Activated naive CD8-positive, alpha-beta T cell treated with anti-CD3 and anti-CD28 coated beads, Interleukin-2, amount 50 U/mL, for 24 hours (primary cell): Measurements from ENCODE around the gene ACSL1.
A peak's percentile ranks its signal among the peaks of the same experiment; 100 is the strongest.
"Not testable (repeated sequence)": the region's sequence is repeated elsewhere in the genome, so short reads cannot be mapped to it uniquely, and the experiment has no call there.

Experiments used
- ATAC-seq: fragments of 150-1000 bp; cut with Tn5 transposase; one replicate; pipeline ENCODE4 v1.10.0; 2021
- DNase-seq: peaks from one replicate; pipeline ENCODE4 v3.0.0; 2021
- H3K27ac Mint-ChIP-seq: one replicate; pipeline ENCODE4 v1.8.0; 2021; ENCODE audit warnings: mild to moderate bottlenecking, mixed read lengths
- H3K27me3 Mint-ChIP-seq: one replicate; pipeline ENCODE4 v1.8.0; 2021; ENCODE audit warnings: mixed read lengths
- H3K36me3 Mint-ChIP-seq: one replicate; pipeline ENCODE4 v1.8.0; 2021; ENCODE audit warnings: low read depth, mixed read lengths
- H3K4me1 Mint-ChIP-seq: one replicate; pipeline ENCODE4 v1.8.0; 2021; ENCODE audit warnings: mixed read lengths
- H3K4me3 Mint-ChIP-seq: one replicate; pipeline ENCODE4 v1.8.0; 2021; ENCODE audit warnings: mild to moderate bottlenecking, moderate library complexity, mixed read lengths
- H3K9me3 Mint-ChIP-seq: one replicate; pipeline ENCODE4 v1.8.0; 2021; ENCODE audit warnings: mixed read lengths

Gene ACSL1

DNA sequence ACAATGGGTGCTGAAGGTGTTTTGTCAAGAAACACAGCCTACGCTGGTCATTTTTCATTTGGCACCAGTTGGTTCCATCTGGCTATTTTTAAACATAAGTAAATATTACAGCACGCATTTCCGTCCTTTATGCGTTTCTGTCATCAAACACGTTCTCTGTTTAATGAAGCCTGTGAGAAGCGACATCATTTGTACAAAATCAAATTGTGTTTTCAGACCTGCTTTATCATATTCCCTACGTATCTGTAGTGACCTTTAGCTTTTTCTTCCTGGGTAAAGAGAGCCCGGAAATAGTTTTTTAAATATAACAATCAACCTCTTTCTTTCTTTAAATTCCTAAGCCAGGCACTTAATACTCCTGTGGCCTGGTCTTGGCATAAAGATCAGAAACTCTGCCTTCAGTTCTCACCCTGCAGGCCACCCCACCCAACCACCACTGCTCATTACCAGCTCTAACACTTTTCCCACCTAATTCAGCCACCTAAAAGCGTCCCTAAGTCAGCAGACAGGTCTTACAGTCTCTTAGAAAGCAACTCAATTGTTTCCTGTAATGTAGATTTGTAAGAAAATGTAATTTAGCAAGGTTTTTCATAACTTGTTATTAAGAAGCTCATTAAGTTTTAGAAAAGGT, 30.4 kb downstream of the ACSL1 start:
- no peaks in the 10 kb centered on the region for H3K27me3 Mint-ChIP-seq
- no peak overlapping the region for H3K4me3 Mint-ChIP-seq
- no peak for ATAC-seq
- no peaks in the 10 kb centered on the region for H3K9me3 Mint-ChIP-seq
- H3K27ac Mint-ChIP-seq: no peak overlapping the region
- H3K36me3 Mint-ChIP-seq: peaks cover 18% of the 10 kb centered on the region
- H3K4me1 Mint-ChIP-seq: peaks cover 33% of the 10 kb centered on the region
- no peak for DNase-seq

GRCh38 chr4:184794470-184794869, 31.3 kb downstream of the ACSL1 start:
- Mint-ChIP-seq H3K27ac (no peak overlapping the region), H3K9me3 (no peaks in the 10 kb centered on the region), H3K36me3 (peaks cover 18% of the 10 kb centered on the region), H3K4me3 (no peak overlapping the region), H3K27me3 (no peaks in the 10 kb centered on the region), H3K4me1 (peaks cover 33% of the 10 kb centered on the region)
- ATAC-seq (no peak), DNase-seq (no peak)

DNA sequence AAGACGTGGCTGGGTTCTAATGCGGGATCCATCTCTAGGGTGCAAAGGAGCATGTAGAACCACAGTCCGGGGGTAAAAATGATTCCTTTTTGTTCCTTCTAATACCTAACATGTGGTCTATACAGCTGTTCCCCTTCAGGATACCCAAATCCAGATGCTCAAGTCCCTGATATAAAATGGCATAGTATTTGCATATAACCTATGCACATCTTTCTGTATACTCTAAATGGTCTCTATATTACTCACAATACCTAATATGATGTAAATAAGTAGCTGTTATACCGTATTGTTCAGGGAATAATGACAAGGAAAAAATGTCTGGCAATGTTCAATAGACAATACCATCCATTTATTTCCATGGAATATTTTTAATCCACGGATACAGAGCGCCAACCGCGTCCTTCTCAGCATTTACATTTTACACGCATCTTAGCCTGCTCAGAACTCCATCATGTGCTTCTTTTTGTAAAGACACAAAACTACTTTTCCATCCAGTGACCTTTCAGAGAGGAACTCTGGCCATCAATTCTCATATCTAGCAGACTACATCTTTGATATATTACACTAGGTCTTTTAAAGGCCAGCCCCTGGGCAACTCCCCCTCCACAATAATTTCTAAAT, 31.9 kb downstream of the ACSL1 start:
- Mint-ChIP-seq H3K27ac (peak overlapping the region; percentile 47), H3K27me3 (no peaks in the 10 kb centered on the region), H3K4me3 (no peak overlapping the region), H3K4me1 (peaks cover 33% of the 10 kb centered on the region), H3K9me3 (no peaks in the 10 kb centered on the region), H3K36me3 (peaks cover 20% of the 10 kb centered on the region)
- no peak for ATAC-seq
- DNase-seq: no peak

DNA sequence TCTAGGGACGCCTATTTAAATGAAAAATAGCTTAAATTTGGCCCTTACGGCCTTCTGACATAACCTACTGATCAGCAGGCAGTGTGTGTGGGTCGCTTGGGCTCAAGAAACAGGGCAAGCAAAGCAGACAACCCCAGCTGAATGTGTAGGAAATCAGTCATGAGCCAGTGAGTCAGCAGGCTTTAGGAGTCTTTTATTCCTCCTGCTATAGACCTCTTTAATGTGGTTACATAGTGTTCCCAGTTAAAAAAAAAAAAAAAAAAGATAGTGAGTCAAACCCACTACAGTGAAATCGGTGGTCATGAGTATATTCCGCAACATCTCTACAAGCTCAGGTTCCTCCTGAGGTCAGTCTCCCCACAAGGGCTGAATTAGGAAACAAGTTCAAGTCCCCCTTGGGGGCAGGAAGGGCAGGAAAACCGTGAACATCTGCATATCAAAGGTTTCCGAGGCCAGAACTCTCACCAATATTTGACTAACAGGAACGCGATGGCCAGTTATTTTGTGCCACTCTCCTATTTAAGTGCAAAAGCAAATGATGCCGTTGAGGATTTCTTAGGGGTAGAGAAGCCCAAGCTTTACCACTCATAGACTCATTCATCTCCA, 32.7 kb downstream of the ACSL1 start:
- Mint-ChIP-seq H3K36me3 (peaks cover 17% of the 10 kb centered on the region), H3K4me1 (peaks cover 33% of the 10 kb centered on the region), H3K27me3 (no peaks in the 10 kb centered on the region), H3K4me3 (peak overlapping the region; percentile 57), H3K27ac (peak overlapping the region; percentile 83), H3K9me3 (no peaks in the 10 kb centered on the region)
- ATAC-seq: peak; percentile 98
- DNase-seq: peak; percentile 49

DNA sequence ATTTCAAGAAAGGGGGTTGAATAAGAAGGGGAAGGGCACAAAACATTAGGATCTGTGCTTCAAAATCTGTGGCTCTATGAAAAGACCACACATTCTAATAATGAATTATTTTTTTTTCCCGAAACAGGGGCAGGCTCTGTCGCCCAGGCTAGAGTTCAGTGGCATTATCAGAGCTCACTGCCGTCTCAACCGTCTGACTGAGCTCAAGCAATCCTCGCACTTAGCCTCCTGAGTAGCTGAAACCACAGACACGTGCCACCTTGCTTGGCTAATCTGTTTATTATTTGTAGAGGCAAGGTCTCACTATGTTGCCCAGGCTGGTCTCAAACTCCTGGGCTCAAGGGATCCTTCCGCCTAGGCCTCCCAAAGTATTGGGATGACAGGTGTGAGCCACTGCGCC, 33.4 kb downstream of the ACSL1 start:
- H3K4me3 Mint-ChIP-seq: no peak overlapping the region
- H3K36me3 Mint-ChIP-seq: peaks cover 20% of the 10 kb centered on the region
- no peak for ATAC-seq
- no peaks in the 10 kb centered on the region for H3K9me3 Mint-ChIP-seq
- peaks cover 33% of the 10 kb centered on the region for H3K4me1 Mint-ChIP-seq
- H3K27ac Mint-ChIP-seq: peak overlapping the region; percentile 63
- no peak for DNase-seq
- H3K27me3 Mint-ChIP-seq: no peaks in the 10 kb centered on the region

GRCh38 chr4:184790826-184791225, 34.9 kb downstream of the ACSL1 start:
- no peak for DNase-seq
- no peak overlapping the region for H3K27ac Mint-ChIP-seq
- no peaks in the 10 kb centered on the region for H3K9me3 Mint-ChIP-seq
- H3K27me3 Mint-ChIP-seq: no peaks in the 10 kb centered on the region
- no peak overlapping the region for H3K4me3 Mint-ChIP-seq
- peaks cover 33% of the 10 kb centered on the region for H3K4me1 Mint-ChIP-seq
- H3K36me3 Mint-ChIP-seq: peaks cover 27% of the 10 kb centered on the region
- ATAC-seq: no peak

- Mint-ChIP-seq H3K4me3 (no peak overlapping the region), H3K36me3 (peaks cover 36% of the 10 kb centered on the region), H3K4me1 (peaks cover 24% of the 10 kb centered on the region), H3K9me3 (no peaks in the 10 kb centered on the region), H3K27ac (no peak overlapping the region), H3K27me3 (no peaks in the 10 kb centered on the region)
- no peak for DNase-seq
- no peak for ATAC-seq
These were observed 37.8 kb downstream of the ACSL1 start for GRCh38 chr4:184787766-184788503.

DNA sequence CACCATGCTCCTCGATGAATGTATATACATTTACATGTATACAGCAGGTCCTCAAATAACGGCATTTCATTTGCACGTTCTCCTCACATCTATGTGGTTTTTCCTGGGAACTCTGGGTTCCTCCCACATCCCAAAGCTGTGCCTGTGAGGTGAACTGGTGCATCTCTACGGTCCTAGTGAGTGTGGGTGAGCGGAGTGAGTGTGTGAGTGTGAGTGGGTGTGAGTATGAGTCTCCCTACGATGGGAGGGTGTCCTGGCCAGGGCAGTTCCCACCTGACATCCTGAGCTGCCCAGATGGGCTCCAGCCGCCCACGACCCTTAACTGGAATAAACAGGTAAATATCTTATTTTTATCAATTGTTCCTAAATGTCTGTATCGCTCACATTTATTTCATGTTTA, 40.0 kb downstream of the ACSL1 start:
- Mint-ChIP-seq H3K27me3 (no peaks in the 10 kb centered on the region), H3K27ac (no peak overlapping the region), H3K4me1 (peaks cover 14% of the 10 kb centered on the region), H3K4me3 (no peak overlapping the region), H3K36me3 (peaks cover 34% of the 10 kb centered on the region), H3K9me3 (no peaks in the 10 kb centered on the region)
- ATAC-seq (no peak), DNase-seq (no peak)

- Mint-ChIP-seq H3K36me3 (peaks cover 37% of the 10 kb centered on the region), H3K9me3 (no peaks in the 10 kb centered on the region), H3K4me1 (peaks cover 14% of the 10 kb centered on the region), H3K27me3 (no peaks in the 10 kb centered on the region), H3K27ac (no peak overlapping the region), H3K4me3 (no peak overlapping the region)
- ATAC-seq (no peak), DNase-seq (no peak)
These were observed 41.0 kb downstream of the ACSL1 start for GRCh38 chr4:184784628-184785257.

- peak; percentile 41 for ATAC-seq
- peak overlapping the region; percentile 29 for H3K4me3 Mint-ChIP-seq
- peaks cover 14% of the 10 kb centered on the region for H3K4me1 Mint-ChIP-seq
- H3K36me3 Mint-ChIP-seq: peaks cover 38% of the 10 kb centered on the region
- DNase-seq: no peak
- no peak overlapping the region for H3K27ac Mint-ChIP-seq
- no peaks in the 10 kb centered on the region for H3K27me3 Mint-ChIP-seq
- peaks cover 4% of the 10 kb centered on the region for H3K9me3 Mint-ChIP-seq
These were observed 42.9 kb downstream of the ACSL1 start for GRCh38 chr4:184782731-184783373.

DNA sequence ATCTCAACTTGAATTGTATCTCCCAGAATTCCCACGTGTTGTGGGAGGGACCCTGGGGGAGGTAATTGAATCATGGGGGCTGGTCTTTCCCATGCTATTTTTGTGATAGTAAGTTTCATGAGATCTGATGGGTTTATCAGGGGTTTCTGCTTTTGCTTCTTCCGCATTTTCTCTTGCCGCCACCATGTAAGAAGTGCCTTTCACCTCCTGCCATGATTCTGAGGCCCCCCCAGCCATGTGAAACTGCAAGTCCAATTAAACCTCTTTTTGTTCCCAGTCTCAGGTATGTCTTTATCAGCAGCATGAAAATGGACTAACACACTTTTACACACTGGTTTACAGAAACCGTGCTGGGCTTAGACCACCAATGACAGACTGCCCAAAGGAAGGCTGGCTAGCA, 46.6 kb downstream of the ACSL1 start:
- H3K27me3 Mint-ChIP-seq, H3K4me3 Mint-ChIP-seq, ATAC-seq, DNase-seq, H3K27ac Mint-ChIP-seq, H3K9me3 Mint-ChIP-seq: not testable (repeated sequence)
- Mint-ChIP-seq H3K4me1 (peaks cover 11% of the 10 kb centered on the region), H3K36me3 (peaks cover 25% of the 10 kb centered on the region)

DNA sequence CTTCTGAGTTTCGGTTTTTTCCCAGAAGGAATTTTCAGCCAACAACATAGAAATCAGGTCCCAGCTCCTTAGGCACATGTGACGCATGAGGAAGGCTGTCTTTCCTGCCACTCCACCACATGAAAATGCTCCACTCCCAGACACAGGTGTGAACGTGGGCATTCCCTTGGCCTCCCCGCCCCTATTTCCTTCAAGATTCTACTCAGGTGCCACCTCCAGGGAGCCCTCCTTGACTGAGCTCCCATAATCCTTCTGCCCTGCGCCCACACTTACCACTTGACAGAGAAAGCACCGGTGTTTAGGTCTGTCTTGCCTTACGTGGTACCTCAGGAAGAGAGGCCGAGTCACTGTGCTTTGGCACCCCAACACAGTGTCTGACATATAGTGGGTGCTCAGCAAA, 47.4 kb downstream of the ACSL1 start:
- Mint-ChIP-seq H3K27ac (no peak overlapping the region), H3K4me1 (peaks cover 11% of the 10 kb centered on the region), H3K27me3 (no peaks in the 10 kb centered on the region), H3K4me3 (no peak overlapping the region), H3K9me3 (peaks cover 4% of the 10 kb centered on the region), H3K36me3 (peaks cover 24% of the 10 kb centered on the region)
- DNase-seq: no peak
- ATAC-seq: no peak

DNA sequence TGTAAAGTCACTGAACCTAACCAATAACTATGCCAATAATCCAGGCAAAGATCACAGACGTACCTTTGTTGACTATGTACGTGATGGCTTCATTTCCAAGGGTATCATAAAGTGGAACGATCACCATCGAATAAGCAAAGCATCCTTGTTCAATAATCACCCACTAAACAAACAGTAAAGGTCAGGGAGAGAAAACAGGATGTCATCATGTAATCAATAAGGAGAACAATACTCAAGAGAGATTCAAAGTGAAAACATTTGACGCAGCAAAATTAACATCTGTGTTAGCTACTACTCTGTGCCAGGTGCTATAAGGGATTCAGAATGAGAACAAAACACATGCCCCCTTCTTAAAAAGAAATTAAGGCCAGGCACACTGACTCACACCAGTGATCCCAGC, 48.9 kb downstream of the ACSL1 start:
- no peak for ATAC-seq
- DNase-seq: no peak
- Mint-ChIP-seq H3K36me3 (peaks cover 21% of the 10 kb centered on the region), H3K4me1 (no peaks in the 10 kb centered on the region), H3K27me3 (no peaks in the 10 kb centered on the region), H3K9me3 (peaks cover 4% of the 10 kb centered on the region), H3K4me3 (no peak overlapping the region), H3K27ac (no peak overlapping the region)

DNA sequence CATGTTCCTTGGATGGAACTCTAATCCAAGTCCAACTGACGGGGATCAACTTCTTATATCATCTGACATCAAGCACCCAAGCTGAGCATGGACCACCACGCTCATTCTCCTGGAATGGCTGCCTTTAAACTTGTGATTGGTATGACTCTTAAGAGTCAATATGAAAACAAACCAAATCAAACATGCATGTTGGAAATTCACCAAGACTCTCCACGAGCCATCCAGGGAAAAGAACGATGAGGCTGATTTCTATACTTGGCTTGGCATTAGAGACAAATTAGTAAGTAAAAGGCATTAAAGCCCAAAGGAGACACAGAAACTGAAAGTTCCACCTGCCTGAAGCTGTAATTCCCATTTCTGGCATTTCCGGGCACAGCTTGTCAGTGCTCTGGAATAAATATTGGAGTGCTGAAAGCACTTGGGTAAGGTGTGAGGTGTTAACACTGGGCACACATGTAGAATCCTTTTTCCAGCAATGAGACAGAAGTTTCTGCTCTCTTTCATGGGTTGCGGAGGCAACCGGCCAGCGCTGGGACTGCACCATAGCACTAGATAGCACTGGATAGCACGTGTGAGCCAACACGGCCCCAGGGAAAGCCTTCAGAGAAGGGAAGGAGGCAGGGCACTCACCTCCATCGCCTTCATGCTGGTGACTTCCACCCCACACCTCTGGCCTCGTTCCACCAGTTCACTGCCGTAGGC, 49.8 kb downstream of the ACSL1 start:
- no peak for DNase-seq
- Mint-ChIP-seq H3K9me3 (peaks cover 4% of the 10 kb centered on the region), H3K36me3 (peaks cover 21% of the 10 kb centered on the region), H3K27me3 (no peaks in the 10 kb centered on the region), H3K4me1 (no peaks in the 10 kb centered on the region), H3K27ac (no peak overlapping the region), H3K4me3 (no peak overlapping the region)
- no peak for ATAC-seq
